ENCODE results near the gene PADI6.

The PADI6 gene

DNA sequence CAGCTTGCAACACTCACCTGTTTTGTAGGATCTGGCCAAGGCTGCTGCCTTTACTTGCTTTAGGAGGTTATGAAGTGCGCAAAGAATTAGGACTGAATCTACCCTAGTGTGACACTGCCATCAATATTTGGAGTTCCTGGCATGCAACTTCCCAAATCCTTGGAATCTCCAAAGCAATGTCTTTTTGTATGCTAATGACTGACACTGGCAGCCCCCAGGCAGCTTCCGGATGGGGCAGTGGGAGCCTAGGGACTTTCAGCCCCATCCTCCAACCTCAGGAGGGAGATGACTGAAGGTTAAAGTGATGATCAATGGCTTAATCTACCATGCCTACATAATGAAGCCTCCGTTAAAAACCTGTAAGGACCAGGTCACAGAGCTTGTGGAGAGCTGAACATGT is 62.0 kb downstream of the PADI6 start:
- no peak for DNase-seq (ENCODE audit: low read depth in 2 of 2)

DNA sequence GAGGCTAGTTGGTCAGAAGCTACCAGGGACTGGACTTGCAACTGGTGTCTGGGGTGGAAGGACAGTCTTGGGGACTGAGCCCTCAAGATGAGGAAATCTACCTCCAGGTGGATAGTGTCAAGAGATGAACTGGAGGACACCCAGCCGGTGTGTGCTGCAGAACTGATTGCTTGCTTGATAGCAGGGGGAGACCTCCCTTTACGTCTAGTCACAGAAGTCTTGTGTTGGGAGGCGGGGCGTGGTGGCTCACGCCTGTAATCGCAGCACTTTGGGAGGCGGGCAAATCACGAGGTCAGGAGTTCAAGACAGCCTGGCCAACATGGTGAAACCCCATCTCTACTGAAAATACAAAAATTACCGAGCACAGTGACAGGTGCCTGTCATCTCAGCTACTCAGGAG is 62.6 kb downstream of the PADI6 start:
- no peak for DNase-seq (ENCODE audit: low read depth in 2 of 2)

DNA sequence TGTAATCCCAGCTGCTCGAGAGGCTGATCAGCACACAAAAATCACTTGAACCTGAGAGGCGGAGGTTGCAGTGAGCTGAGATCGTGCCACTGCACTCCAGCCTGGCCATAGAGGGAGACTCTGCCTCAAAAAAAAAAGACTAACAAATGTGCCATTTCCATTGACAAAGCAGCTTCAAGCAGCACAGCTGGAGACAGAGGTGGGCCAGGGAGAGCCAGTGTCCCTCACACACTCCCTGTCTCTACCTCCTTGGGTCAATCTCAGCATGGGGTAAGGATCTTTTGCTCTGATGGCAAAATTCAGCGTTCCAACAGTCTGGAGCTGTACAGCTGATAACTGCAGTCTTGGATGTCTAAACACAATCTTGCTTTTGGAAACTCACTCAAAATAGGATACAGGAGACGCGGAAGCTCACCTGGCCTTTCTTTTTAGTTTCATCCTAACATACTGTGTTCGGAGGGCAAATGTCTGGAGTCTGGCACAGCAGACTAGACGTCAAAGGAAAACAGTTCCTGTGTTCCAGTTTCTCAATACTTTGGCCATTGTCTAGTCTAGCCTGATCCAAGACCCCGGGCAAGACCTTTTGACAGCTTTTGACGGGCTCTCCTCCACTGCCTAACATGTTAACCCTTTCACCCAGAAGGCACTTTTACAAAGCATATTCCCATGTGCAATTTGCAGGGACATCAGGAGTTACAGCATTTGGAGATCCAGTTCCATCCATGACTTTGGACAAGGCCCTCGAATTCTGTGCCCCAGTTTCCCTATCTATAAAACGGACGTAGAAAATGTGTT is 64.6 kb downstream of the PADI6 start:
- no peak for DNase-seq (ENCODE audit: low read depth in 2 of 2)

DNA sequence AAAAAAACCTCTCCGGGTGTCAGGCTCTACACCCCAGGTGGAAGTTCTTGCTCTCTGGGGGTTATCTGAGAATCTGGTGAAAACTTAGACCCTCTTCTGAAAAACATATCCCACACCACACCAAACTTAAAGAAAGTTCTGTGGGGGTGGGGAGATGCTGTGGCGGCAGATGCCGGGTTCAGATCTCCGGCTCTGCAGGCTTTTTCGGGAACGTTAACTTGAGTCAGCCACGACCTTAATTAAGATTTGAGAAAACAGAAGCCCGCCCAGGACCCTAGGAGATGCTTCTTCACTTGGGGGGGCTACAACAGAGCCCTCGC is 65.2 kb downstream of the PADI6 start:
- DNase-seq (ENCODE audit: low read depth in 2 of 2), result no peak

DNA sequence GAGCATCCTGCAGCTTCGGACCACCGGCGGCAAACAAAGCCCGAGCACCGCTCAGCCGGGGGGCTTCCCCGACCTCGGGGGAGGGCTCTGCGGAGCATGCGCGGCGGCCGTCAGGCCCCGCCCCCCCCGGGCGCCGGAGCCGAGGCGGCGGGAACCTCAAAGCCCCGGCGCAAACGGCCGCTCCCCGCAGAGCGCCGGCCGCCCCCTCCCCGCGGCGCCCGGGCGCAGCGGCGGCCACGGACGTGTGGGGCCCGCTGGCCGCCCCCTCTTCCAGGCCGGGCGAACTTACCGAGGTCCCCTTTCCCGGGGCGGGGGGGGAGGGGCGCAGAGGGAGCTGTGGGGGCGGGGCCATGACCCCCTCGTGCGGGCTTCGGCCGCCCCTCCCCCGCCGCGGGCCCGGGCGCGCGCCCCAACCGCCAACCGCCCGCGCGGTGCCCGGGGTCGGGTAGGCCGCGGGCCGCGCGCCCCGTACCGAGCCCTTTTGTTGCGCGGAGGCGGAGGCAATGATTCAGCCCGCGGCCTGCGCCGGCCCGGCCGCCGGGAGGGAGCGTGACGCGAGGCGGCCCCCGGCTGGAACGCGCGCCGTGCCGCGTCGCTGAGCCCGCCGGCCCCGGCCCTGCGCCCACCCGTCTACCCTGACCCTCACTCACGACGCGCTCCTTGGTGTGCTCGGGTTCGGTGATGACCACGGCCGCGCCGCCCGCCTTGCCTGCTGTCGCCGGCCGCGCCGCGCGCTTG is 65.8 kb downstream of the PADI6 start:
- DNase-seq (ENCODE audit: low read depth in 2 of 2), result peak; percentile 44 to 67

DNA sequence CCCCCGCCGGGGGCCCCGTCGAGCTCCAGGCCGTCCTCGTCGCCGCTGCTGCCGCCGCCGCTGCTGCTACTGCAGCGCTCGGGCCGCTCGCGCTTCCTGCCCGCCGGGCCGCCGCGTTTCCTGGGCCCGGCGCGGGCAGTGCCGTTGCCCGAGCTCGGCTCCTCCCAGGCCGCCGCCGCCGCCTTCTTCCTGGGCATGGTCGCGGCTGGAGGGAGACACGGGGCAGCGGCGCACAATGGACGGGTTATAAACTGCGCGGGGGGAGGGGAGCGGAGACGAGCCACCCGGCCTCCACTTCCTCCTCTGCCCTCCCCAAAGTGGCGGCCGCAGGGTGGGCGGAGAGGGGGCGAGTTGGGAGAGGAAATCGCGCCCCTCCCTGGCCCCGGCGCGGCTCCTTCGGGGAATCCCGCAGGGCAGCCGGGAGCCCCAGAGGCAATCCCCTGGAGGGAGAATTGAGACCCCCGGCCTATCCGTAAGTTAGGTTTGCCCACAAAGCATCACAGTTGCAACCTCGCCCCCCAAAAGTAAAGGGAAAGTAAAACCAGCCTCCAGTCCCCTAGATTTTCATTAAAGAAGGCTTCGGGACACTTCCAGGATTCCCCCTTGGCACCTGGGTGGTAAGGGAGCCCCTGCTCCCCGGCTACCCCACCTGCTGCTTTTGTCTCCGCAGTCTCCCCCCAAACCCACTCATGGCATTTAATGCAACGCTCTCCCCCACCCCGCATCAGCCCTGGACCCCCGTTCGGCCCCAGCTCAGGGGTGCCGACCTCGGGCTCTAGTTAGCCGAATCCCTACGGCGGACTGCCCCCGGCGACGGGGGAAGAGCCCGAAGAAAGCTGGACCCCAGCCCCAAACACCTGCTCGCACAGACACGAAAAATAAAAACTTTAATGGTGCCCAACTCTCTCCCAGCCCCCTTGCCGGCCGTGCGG is 66.6 kb downstream of the PADI6 start:
- DNase-seq (ENCODE audit: low read depth in 2 of 2), result peak; percentile 50 to 75

DNA sequence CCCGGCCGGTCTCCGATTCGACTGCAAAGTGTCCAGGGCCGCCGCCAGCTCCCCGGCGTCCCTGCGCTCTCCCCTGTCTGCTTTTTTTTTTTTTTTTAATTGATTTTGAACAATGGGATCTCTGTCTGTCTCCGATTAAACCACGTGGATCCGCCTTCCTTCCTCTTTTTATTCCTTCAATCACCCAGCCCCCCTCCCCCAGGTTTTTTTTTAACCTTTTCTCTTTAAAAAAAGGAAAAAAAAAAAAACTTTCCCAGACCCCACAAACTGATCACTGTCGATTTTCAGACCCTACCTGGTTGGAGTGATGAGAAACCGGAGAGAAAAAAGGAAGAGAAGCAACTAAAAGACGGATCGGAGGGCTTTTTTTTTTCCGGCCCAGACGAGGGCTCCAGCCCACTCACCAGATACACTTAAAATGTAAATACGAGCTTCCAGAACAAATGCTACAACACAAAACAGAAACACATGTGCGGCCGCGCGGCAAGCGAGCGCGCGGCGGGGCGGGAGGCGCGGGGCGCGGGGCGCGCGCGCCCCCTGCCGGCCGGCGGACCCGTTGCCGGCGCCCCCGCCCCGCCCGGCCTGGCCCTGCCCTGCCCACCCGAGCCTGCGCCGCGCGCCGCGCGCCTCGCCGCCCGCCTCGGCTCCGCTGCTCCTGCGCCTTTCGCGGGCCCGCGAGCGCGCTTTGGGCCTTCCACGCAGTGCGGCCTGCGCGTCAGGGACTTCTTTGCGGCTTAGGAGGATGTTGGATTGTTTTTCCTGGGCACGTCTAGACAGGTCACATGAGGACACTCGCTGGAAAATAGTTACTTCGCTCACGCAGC is 67.5 kb downstream of the PADI6 start, which contains the start of gene RCC2:
TSS of gene RCC2 (minus strand) at position 428 of the 824 bp plus-strand sequence. CDS start 1,163 bp downstream, outside the sequence.
- DNase-seq (ENCODE audit: low read depth in 2 of 2), result peak; percentile 63 to 68

DNA sequence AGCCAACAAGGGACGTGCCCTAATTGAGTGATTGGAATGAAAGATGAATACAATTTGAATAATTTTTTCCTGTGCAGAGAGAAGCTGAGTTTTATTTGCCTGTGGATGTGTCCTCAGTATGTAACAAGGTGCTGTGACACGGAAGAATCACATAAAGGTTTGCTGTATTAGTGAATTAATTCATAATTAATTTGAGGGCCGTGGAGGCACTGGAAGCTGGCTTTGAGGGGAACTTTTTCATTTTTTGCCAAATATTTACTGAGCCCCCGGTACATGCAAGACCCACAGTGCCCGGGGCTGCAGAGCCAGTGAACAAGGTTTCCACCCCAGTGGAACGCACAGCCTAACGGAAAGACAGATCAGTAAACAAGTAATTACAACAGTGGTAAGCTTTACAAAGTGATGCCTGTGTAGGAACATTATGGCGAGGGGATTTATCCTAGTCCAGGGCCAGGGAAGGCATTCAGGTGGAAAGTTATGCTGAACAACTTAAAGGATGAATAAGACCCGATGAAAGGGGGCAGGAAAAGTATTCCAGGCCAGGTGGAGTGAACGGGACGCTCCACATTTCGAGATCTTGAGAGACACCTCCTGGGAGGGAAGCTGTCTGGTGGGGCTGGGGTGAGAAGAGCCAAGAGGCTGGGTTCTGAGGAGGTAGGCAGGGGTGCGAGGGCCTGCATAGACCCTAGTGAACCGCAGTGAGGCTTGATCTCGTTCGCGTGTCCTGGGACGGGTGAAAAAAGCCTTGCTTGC is 68.3 kb downstream of the PADI6 start:
- no peak for DNase-seq (ENCODE audit: low read depth in 2 of 2)

DNA sequence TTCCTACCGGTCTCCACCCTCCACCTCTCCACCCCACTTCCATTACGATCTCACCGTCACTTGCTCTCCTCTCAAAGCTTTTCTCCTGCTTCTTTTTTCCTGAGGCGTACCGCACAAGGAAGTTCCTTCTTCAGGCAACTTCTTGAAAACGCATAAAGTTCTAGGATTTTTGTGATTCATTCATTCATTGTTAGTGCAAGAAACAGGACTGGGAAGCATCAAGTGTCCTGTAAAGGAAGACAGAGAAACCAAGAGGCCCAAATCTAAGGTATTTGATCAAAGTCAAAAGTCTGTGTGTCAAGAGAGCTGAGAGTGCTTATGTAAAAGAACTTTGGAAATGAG is 68.8 kb downstream of the PADI6 start:
- no peak for DNase-seq (ENCODE audit: low read depth in 2 of 2)

DNA sequence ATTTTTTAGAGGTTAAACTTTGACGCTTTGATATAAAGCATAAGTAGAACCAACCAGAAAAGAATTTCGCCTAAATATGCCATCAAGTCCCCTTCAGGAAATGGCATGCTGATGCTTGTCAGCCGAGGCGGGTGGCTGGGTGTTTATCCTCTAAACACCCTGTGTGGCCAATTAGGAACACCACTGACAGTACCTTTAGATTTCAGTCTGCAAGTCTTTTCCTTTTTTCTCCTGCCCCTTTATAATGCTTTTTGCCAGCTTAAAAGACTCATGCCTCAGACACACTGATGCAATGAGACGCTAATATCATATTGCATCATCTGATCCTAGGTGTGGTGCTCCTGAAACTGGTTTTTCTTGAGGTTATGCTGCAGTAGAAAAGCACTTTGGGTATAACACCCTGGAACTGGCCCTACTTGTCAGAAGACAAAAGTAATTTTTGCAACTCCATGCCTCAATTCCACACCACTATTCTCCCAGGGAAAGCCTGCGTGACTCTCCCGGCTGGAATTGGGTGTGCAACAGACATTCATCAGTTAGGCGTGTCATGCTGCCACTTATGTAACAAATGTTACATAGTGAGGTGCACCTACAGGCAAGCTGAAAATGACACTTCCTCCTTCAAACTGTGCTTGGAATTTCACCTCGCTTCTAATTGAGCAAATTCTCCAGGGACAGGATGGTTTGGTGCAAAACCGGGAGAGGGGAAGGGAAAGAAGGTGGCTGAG is 69.4 kb downstream of the PADI6 start:
- no peak for DNase-seq (ENCODE audit: low read depth in 2 of 2)

DNA sequence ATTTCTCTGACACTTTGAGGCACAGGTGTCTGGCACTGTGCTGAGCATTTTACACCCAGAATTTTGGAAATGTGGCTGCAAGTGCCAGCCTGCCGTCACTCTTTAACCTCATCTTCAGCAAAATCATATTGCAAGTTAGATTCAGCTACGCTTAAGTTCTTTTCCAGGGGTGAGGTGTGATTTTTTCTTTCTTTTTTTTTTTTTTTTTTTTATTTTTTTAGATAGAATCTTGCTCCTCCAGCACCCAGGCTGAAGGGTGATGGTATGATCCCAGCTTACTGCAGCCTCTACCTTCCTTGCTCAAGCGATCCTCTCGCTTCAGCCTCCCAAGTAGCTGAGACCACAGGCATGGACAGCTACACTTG is 70.0 kb downstream of the PADI6 start:
- no peak for DNase-seq (ENCODE audit: low read depth in 2 of 2)

DNA sequence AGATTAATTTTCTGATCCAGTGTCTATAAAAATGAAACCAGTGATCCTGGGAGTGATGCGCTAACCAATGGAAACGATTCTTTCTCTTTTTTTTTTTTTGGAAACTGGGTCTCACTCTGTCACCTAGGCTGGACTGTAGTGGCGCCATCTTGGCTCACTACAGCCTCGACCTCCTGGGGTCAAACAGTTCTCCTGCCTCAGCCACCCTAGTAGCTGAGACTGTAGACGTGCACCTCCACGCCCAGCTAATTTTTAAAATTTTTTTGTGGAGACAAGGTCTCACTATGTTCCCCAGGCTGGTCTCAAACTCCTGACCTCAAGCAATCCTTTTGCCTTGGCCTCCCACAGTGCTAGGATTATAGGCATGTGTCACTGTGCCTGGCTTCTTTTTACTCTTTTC is 70.8 kb downstream of the PADI6 start:
- no peak for DNase-seq (ENCODE audit: low read depth in 2 of 2)

DNA sequence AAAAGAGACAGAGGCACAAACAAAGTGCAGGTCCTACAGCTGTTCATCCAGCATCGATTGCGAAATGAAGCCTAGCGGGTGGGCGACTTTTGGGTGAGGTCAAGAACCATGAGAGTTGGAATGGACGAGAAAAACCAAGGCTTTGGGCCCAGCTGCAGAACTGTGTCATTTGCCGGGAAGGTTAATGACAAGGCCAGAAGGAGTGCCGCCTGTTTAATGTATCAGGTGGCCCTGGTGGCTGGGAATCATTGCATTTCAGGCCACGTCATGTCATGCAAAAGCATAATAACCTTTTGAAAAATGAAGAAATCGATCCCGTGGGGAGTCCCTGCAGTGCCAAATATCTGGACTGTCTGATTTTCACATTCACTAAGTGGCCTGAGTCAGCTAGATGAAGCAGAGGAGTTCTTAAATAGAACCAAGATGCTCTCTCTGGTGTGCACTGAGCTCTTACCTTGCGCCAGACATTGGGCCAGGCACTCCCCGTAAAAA is 75.6 kb downstream of the PADI6 start:
- DNase-seq (ENCODE audit: low read depth in 2 of 2), result no peak

Measured in stimulated activated CD4-positive, alpha-beta T cell treated with anti-CD3 and anti-CD28 coated beads, Interleukin-1b, Interleukin-23, amount 100 ng/mL, for 4 hours (primary cell).